HG02981 (cell line): ENCODE data around the gene IL1RAP.
"Not testable (repeated sequence)": the region's sequence is repeated elsewhere in the genome, so short reads cannot be mapped to it uniquely, and the experiment has no call there.

ENCODE experiments used
- ATAC-seq: cut with Tn5 transposase; IDR thresholded peaks from one replicate; pipeline ENCODE4 v1.9.1; 2021; ENCODE audit warnings: mild to moderate bottlenecking, moderate library complexity; ENCODE audit not compliant: unreplicated experiment

Gene IL1RAP

GRCh38 chr3:190513409-190514370 is at the start of gene IL1RAP:
Gene IL1RAP, plus strand, starts transcription at chr3:190514085. Its CDS starts 50,205 bp downstream, at chr3:190564290.
- ATAC-seq, result peak; percentile 98

GRCh38 chr3:190467922-190468321 is 46.0 kb upstream of the IL1RAP start:
- no peak for ATAC-seq

- ATAC-seq, result not testable (repeated sequence)
Measured at GRCh38 chr3:190473261-190473660, 40.6 kb upstream of the IL1RAP start.

- no peak for ATAC-seq
Measured at GRCh38 chr3:190481779-190482178, 32.1 kb upstream of the IL1RAP start.

- no peak for ATAC-seq
Measured at GRCh38 chr3:190485830-190486532, 27.9 kb upstream of the IL1RAP start.

GRCh38 chr3:190486533-190486864 is 27.4 kb upstream of the IL1RAP start:
- no peak for ATAC-seq

GRCh38 chr3:190486908-190487607 is 26.8 kb upstream of the IL1RAP start:
- ATAC-seq, result no peak

- no peak for ATAC-seq
Measured at GRCh38 chr3:190491533-190492054, 22.3 kb upstream of the IL1RAP start.

GRCh38 chr3:190492129-190492528 is 21.8 kb upstream of the IL1RAP start:
- ATAC-seq, result no peak

- ATAC-seq, result no peak
Measured at GRCh38 chr3:190492966-190493365, 20.9 kb upstream of the IL1RAP start.

GRCh38 chr3:190494907-190495306 is 19.0 kb upstream of the IL1RAP start:
- ATAC-seq, result no peak

- no peak for ATAC-seq
Measured at GRCh38 chr3:190495354-190495753, 18.5 kb upstream of the IL1RAP start.

GRCh38 chr3:190495796-190496195 is 18.1 kb upstream of the IL1RAP start:
- ATAC-seq, result no peak

- ATAC-seq, result no peak
Measured at GRCh38 chr3:190496859-190497258, 17.0 kb upstream of the IL1RAP start.

GRCh38 chr3:190497811-190498210 is 16.1 kb upstream of the IL1RAP start:
- ATAC-seq, result no peak

- ATAC-seq, result no peak
Measured at GRCh38 chr3:190498293-190498692, 15.6 kb upstream of the IL1RAP start.

- no peak for ATAC-seq
Measured at GRCh38 chr3:190499122-190499521, 14.8 kb upstream of the IL1RAP start.

- ATAC-seq, result no peak
Measured at GRCh38 chr3:190502946-190503345, 10.9 kb upstream of the IL1RAP start.

GRCh38 chr3:190504354-190505125 is 9.3 kb upstream of the IL1RAP start:
- ATAC-seq, result no peak

- ATAC-seq, result no peak
Measured at GRCh38 chr3:190505381-190506003, 8.4 kb upstream of the IL1RAP start.
